Smooth muscle cell (in vitro differentiated cells): ENCODE data around the gene FOS. TPM values are rescaled to one million over a fixed set of nuclear protein-coding genes. Genes with fewer than 3 reads are reported as not detected.

Experiments used
- DNase-seq: peaks from one replicate; lab custom pipeline; 2025; ENCODE audit not compliant: unreplicated experiment; lab: John Stamatoyannopoulos, UW
- H2AFZ ChIP-seq: fragments of 200-600 bp; sonication (generic); 2 replicates; pipeline ENCODE4 v1.6.0; 2016; ENCODE audit warnings: antibody characterized with exemption, low read depth, mild to moderate bottlenecking
- H3F3A ChIP-seq: fragments of 200-600 bp; sonication (generic); 2 replicates; pipeline ENCODE4 v1.6.0; 2017; ENCODE audit warnings: antibody characterized with exemption, low read depth
- H3K27ac ChIP-seq: fragments of 200-600 bp; sonication (generic); 2 replicates; pipeline ENCODE4 v1.5.1; 2016; ENCODE audit warnings: low read depth, mild to moderate bottlenecking
- H3K27me3 ChIP-seq: fragments of 200-600 bp; sonication (generic); 2 replicates; pipeline ENCODE4 v1.6.1; 2016; ENCODE audit warnings: low read depth, mild to moderate bottlenecking
- H3K36me3 ChIP-seq: fragments of 200-600 bp; sonication (generic); 2 replicates; pipeline ENCODE4 v1.5.1; 2016; ENCODE audit warnings: low read depth
- H3K4me1 ChIP-seq: fragments of 200-600 bp; sonication (generic); 2 replicates; pipeline ENCODE4 v1.5.1; 2016; ENCODE audit warnings: low read depth
- H3K4me2 ChIP-seq: fragments of 200-600 bp; sonication (generic); 2 replicates; pipeline ENCODE4 v1.6.0; 2016; ENCODE audit warnings: mild to moderate bottlenecking
- H3K4me3 ChIP-seq: fragments of 200-600 bp; sonication (generic); 2 replicates; pipeline ENCODE4 v1.5.1; 2016; ENCODE audit warnings: mild to moderate bottlenecking
- H3K79me2 ChIP-seq: fragments of 200-600 bp; sonication (generic); 2 replicates; pipeline ENCODE4 v1.6.0; 2016; ENCODE audit warnings: low read depth, mild to moderate bottlenecking
- H3K9ac ChIP-seq: fragments of 200-600 bp; sonication (generic); 2 replicates; pipeline ENCODE4 v1.6.0; 2016; ENCODE audit warnings: low read depth
- H3K9me3 ChIP-seq: fragments of 200-600 bp; sonication (generic); replicated peaks from 2 replicates; pipeline ENCODE4 v1.5.1; 2016; ENCODE audit warnings: low read depth
- H4K20me1 ChIP-seq: fragments of 200-600 bp; sonication (generic); 2 replicates; pipeline ENCODE4 v1.6.0; 2016; ENCODE audit warnings: low read depth
- CTCF ChIP-seq: fragments of 200-600 bp; sonication (generic); IDR thresholded peaks from 2 replicates; pipeline ENCODE4 v1.5.1; 2017; ENCODE audit warnings: borderline replicate concordance, mild to moderate bottlenecking, antibody characterized with exemption; ENCODE audit not compliant: insufficient read depth, poor library complexity, severe bottlenecking
- WGBS: methylation state at CpG from one replicate; pipeline ENCODE4 v1.1.7; 2016; ENCODE audit warnings: low lambda C conversion rate; 5-methylcytosine and 5-hydroxymethylcytosine counted together
- polyA plus RNA-seq: library from polyadenylated mRNA; unstranded; fragments of >200 nt; fragmentation: Nextera tagmentation; extraction: Ambion mirVana; gene quantifications from 2 replicates; pipeline ENCODE4 v1.2.1, GENCODE V29; 2016
- total RNA-seq: library from RNA; depleted of rRNA; stranded (reverse); fragments of >200 nt; gene quantifications from 2 replicates; pipeline ENCODE4 v1.2.3, GENCODE V29; 2014

The FOS gene
- total and polyA plus RNA-seq, 2 experiments from 2014 or later, result 1,280 to 1,567 TPM

- Histone ChIP-seq H3K4me2 (peak overlapping the region; percentile 94), H3K4me1 (peaks cover 17% of the 10 kb centered on the region), H3K9me3 (no peaks in the 10 kb centered on the region), H3F3A (no peaks in the 10 kb centered on the region), H3K79me2 (no peaks in the 10 kb centered on the region), H3K27ac (peak overlapping the region; percentile 99), H3K27me3 (no peaks in the 10 kb centered on the region), H3K9ac (peak overlapping the region; percentile 99), H2AFZ (peak overlapping the region; percentile 82), H3K4me3 (peak overlapping the region; percentile 53), H3K36me3 (no peaks in the 10 kb centered on the region), H4K20me1 (no peaks in the 10 kb centered on the region)
- WGBS, result 3% methylated on average over 19 of the region's 19 CpGs
- peak; percentile 92 for TF ChIP-seq CTCF
- DNase-seq, result peak; percentile 48
Observed at GRCh38 chr14:75295491-75296345, 17.1 kb downstream of the FOS start.

- WGBS, result 92% methylated on average over 10 of the region's 10 CpGs
- no peak overlapping the region for H3K9ac ChIP-seq
- no peak overlapping the region for H3K4me2 ChIP-seq
- H2AFZ ChIP-seq, result no peak overlapping the region
- no peak for DNase-seq
- no peaks in the 10 kb centered on the region for H4K20me1 ChIP-seq
- H3K9me3 ChIP-seq, result no peaks in the 10 kb centered on the region
- peaks cover 17% of the 10 kb centered on the region for H3K4me1 ChIP-seq
- H3K27ac ChIP-seq, result no peak overlapping the region
- H3K36me3 ChIP-seq, result no peaks in the 10 kb centered on the region
- no peak overlapping the region for H3K4me3 ChIP-seq
- H3K79me2 ChIP-seq, result no peaks in the 10 kb centered on the region
- no peak for TF ChIP-seq CTCF
- no peaks in the 10 kb centered on the region for H3K27me3 ChIP-seq
- no peaks in the 10 kb centered on the region for H3F3A ChIP-seq
Observed at GRCh38 chr14:75297411-75298040, 18.9 kb downstream of the FOS start.

GRCh38 chr14:75298187-75298965, 19.7 kb downstream of the FOS start:
- DNase-seq, result no peak

More at GRCh38 chr14:75298187-75298965, 19.7 kb downstream of the FOS start:
- peaks cover 15% of the 10 kb centered on the region for H3K4me1 ChIP-seq
- no peak overlapping the region for H3K4me3 ChIP-seq
- no peaks in the 10 kb centered on the region for H4K20me1 ChIP-seq
- no peaks in the 10 kb centered on the region for H3K36me3 ChIP-seq
- TF ChIP-seq CTCF, result no peak
- no peaks in the 10 kb centered on the region for H3K9me3 ChIP-seq
- no peak overlapping the region for H3K27ac ChIP-seq
- no peak overlapping the region for H2AFZ ChIP-seq
- H3K4me2 ChIP-seq, result no peak overlapping the region
- 92% methylated on average over 9 of the region's 9 CpGs for WGBS
- H3K9ac ChIP-seq, result no peak overlapping the region
- no peaks in the 10 kb centered on the region for H3K79me2 ChIP-seq
- no peaks in the 10 kb centered on the region for H3F3A ChIP-seq
- H3K27me3 ChIP-seq, result no peaks in the 10 kb centered on the region
